Measurements from ENCODE around the gene CDH24.

The CDH24 gene

DNA sequence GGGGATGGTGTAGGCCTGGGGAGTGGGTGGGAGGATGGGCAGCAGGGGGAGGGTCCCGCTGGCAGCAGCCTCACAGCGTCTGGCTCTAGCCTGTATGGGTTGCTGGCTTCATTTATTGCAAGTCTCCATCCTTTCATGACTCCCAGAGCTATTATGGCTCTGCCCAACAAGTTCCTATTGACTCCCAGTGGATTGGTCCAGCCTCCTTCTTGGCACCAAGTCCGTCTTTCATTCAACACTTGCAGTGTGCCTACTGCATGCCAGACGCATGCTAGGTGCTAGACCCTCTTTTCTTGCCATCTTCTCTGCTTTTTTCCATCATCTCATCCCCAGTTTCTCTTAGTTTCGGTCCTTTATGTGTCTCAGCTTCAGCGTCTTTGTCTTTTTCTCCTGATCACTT, 14.2 kb downstream of the CDH24 start:
- DNase-seq, result no peak

DNA sequence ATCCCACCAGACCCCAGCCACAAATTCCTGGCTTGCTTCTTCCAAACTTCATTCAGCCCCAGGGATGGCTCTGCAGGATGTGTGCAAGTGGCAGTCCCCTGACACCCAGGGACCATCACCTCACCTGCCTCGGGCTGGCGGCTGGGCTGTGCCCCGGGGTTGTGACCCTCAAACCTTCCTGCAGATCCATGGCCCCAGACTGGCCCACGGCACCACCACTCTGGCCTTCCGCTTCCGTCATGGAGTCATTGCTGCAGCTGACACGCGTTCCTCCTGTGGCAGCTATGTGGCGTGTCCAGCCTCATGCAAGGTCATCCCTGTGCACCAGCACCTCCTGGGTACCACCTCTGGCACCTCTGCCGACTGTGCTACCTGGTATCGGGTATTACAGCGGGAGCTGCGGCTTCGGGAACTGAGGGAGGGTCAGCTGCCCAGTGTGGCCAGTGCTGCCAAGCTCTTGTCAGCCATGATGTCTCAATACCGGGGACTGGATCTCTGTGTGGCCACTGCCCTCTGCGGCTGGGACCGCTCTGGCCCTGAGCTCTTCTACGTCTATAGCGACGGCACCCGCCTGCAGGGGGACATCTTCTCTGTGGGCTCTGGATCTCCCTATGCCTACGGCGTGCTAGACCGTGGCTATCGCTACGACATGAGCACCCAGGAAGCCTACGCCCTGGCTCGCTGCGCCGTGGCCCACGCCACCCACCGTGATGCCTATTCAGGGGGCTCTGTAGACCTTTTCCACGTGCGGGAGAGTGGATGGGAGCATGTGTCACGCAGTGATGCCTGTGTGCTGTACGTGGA, 15.0 kb downstream of the CDH24 start, which contains the start of gene PSMB11:
Gene PSMB11 (plus strand): TSS at position 51 of the 804 bp plus-strand sequence. CDS start 14 bp downstream, at position 65.
- no peak for DNase-seq

DNA sequence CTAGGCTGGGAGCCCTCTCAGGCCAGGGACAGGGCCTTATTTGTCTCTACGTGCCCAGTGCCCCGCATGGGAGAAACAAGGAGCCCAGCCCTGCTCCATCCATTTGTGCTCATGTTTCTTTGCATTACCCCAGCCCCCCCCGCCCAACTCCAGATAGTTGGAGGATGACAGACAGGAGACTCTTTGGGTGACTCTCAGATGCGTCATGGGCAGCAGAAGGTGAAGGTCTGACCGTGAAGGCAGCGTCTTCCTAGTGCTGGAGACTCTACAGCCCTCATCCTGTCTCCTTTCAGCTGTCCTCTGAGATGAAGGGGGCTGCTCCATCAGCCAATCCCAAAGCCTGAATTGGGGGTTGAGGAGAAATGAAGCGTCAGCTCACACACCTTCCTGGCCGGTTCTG, 15.6 kb downstream of the CDH24 start:
- no peak for DNase-seq

DNA sequence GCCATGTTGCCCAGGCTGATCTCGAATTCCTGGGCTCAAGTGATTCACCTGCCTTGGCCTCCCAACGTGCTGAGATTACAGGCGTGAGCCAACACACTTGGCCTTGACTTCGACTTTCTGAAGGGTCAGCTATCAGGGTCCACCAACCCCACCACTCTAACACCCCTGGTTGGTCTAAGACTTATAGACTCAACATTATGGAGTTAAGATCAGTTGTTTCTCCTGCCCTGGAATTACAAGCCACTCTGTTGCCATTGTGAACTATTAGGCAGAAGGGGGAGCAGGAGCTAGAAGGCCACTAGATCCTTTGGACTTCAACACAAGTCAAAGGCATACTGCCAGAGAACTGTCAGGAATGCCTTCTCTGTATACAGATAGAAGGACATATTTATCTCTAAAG, 17.2 kb downstream of the CDH24 start:
- no peak for DNase-seq

DNA sequence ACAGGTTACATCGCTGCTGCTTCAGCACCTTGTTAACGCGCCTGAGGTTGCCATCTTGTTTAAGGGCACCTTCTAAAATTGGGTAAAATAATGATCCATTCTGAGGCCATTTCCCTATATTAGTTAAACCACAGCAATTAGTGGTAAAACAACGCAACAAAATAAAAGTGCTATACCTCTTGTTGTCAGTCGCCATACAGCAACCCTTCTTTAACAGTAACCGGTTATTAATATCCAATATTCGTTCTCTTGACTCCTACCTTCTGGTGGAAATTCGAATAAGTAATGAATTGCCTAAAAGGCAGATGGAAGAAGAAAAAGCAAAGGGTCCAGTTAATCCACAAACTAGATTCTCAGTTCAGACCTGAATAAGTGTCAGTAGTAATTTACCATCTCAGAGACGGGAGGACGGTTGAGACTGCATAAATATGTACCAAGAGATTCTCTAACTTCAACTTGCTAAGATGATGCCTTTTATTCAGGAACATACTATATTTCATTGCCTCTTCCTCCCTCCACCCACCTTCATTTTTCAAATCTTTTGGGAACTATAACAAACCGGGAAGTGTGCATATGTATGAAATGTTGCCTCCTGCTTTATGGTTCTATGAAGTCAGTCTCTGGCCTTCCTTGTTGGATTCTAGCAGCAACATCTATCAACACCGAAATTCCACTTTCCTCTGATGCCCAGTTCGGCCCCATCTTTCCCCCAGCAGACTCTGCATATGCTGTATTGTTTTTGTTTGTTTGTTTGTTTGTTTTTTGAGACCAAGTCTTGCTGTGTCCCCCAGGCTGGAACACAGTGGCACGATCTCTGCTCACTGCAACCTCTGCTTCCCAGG, 21.8 kb downstream of the CDH24 start:
- no peak for DNase-seq

DNA sequence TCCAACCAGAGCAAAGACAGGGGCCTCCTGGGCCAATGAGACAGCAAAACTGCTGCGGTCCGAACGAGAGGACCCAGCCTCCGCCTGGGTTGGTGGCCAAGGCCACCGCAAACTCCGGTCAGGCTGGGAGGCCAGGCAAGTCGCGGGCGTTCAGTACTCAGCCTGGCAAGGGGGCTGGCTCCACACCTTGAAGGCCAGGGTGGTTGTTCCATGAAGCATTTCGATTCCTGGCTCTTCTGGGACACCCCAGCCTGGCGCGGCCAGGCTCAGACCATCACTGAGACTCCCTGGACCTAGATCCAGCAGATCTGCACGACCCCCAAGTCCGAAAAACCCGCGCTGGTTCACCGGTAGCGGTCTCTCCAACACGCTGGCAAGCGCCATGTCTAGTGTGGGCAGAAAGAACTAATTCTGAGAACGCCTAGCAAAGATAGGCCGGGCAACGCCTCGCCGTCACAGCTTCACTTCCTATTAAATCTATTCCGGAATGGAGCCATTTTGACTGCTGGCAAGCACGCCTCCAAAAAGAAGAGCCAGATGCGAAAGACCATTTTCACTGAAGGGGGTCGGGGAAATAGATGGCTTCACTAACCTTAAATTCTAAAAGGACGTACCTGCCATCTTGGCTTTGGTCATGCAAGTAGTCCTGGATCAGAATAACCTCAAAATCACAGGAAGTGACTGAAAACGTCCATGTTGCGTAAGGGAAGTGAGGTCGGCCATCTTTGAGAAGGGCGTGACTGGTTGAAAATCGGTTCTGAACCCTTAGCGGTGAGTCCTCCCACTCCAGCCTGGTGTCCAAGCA, 22.6 kb downstream of the CDH24 start, which contains the start of gene PSMB5:
Gene PSMB5 (minus strand): TSS at position 403 of the 805 bp plus-strand sequence. CDS start 19 bp downstream, at position 384.
- no peak for DNase-seq

DNA sequence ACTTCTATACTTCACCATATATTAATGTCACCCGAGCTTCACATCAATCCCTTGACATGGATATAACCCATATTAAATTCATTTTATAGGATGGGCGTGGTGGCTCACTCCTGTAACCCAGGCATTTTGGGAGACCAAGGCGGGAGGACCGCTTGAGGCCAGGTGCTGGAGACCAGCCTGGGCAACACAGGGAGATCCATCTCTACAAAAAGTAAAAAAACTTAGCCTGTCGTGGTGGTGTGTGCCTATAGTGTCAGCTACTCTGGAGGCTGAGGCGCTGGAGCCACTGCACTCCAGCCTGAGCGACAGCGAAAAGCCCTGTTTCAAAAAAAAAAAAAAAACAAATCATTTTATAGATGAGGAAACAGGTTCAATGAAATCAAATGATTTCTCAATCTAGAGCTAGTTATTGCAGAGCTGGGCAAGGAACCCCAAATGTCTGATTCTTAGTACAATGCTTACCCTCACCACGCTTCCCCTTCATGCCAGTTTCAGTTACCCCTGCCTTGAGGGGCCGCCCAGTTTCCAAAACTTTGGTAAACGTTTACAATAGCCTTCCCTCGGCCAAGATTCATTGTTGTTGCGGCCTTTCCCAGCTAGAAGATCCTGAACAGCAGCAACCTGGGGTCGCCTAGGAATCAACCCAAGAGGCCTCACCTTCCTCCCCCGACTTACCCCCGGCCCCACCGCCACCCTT, 23.4 kb downstream of the CDH24 start:
- no peak for DNase-seq

DNA sequence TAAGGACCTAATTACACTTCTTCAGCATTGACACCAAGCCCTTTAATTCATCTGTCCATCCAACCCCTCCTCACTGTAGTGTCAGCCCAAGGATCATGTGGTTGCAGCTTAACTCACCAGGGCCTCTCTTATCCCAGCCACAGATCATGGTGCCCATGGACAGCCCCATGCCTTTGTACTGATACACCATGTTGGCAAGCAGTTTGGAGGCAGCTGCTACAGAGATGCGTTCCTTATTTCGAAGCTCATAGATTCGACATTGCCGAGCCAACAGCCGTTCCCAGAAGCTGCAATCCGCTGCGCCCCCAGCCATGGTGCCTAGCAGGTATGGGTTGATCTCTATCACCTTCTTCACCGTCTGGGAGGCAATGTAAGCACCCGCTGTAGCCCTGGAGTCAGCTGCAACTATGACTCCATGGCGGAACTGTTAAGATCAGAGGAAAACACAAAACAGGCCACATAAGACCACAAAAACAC, 24.0 kb downstream of the CDH24 start:
- no peak for DNase-seq

DNA sequence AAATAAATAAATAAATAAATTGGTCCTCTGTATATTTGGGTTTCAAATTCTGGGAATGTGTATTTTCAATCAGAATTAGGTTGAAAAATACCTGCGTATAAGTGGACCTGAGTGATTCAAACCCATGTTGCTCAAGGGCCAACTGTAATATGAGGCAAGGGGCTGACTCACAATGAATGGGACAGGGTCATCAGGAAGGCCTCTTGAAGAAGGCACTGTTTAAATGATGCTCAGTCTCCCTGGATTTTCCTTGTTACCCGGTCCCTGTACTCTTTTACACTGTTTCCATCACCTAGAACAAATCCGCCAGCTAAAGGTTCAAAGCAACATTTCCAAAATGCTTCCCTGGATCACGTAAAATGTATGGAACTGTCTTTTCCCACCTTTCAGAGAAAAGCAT, 26.4 kb downstream of the CDH24 start:
- no peak for DNase-seq

DNA sequence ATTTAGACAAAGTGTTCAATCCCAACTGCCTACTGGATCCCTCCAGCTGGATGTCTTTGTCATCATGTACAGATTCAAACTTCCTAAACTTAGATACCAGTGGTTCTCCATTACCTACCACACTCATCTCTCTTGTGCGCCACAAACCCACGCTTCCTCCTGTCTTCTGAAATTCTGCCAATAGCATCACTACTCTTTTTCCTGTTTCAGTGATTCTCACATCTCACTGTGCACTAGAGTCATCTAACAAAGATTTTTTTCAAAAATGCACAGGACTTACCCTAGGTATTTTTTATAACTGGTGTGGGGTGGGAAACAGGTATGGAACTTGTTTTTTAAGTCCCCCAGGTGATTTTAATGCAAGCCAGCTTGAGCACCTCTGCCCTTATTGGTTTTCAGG, 28.5 kb downstream of the CDH24 start:
- DNase-seq, result no peak

DNA sequence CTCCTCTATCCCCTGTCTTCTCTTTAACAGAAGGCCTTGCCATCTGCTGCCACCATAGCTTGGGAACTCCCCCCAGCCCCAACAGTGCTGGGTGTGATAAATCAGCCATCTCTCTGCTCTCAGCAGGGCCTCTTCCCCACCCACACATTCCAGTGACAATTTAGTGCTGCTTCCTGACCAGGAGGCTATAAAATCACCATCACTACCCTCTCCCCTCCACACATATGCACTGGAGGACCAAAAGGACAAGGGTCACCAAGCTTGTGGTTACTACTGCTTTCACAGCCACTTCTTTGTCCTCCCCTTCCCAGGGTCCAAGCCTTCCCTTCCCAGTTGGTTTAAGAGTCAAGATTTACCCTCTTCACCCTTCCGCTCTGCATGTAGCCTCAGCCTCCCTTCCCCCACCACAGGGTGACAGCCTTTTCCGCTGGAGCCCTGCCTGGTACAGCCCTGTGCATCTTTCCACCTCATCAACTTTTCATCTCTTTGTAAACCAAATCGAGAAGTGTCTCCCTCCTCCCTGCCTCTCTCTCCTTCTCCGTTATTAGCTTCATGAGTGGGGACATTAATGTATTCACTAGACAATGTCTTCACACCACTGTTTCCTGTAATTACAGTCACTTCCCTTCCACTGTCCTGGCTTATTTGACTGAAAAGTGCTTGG, 32.0 kb downstream of the CDH24 start:
- DNase-seq, result no peak

DNA sequence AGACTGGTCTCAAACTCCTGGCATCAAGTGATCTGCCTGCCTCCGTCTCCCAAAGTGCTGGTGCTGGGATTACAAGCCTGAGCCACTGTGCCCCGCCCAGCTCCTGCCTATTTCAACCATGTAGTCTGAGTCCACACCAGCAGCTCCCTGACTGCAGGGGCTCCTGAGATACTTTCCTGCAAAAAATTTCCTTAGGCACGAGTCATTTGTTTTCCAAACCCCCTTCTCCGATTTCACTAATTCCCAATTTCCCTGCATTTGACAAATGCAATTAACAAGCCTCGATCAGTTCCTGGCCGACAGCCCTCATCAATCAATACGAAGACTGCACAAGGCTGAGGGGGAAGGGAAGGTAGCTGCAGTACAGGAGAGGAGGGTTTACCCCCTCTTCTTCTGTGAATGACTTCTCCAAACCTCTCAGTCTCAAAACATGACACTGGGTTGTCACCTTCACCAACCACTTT, 32.7 kb downstream of the CDH24 start:
- no peak for DNase-seq

DNA sequence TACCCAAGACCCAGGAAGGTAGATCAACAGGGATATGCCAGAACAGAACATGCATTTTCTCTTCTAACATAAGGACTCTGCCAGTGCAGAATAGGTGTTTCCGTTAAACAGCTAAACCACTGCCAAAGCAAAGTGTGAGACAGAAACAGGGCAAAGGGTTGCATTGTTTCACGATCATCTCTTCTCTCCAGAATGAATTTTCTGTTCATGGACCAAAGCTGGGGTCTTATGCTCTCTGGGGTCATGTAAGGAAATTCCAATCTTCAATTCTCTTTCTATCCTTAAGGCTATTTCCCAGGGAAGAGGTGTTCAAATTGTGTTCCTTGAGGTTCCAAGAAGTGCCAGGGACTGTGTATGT, 33.5 kb downstream of the CDH24 start:
- no peak for DNase-seq

DNA sequence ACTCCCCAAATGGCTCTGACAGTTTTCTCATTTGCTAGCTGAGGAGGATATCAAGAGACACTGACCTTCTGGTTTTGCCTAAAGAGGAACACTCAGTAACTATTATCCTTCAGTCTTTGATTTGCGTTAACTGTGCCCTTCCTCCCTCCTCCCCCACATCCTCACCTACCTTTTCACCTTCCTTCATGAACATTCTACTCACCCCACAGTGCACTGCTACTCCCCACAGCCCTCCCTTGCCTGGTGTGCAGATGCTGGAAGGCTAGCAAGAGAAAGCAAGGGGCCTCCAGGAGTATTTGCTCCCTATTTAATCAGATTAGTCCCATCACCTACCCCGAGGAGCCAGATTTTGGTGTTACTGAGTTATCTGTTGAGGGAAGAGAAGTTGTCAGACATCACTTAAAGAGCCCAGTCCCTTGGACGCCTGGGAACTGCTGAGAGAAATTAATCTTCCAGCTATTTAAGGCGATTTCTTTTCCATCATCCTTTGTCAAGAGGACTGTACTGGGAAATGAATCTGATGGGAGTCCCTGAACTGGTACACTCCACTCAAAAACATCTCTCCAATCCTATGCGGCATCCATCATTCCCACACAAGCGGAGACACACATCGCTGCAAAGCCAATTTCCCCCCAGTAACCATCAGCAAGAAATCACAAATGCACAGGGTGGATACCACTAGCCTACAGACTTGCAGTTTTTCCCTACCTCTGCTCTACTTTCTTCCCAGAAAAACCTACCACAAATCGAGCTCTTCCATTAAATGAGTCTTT, 34.1 kb downstream of the CDH24 start:
- DNase-seq, result no peak

DNA sequence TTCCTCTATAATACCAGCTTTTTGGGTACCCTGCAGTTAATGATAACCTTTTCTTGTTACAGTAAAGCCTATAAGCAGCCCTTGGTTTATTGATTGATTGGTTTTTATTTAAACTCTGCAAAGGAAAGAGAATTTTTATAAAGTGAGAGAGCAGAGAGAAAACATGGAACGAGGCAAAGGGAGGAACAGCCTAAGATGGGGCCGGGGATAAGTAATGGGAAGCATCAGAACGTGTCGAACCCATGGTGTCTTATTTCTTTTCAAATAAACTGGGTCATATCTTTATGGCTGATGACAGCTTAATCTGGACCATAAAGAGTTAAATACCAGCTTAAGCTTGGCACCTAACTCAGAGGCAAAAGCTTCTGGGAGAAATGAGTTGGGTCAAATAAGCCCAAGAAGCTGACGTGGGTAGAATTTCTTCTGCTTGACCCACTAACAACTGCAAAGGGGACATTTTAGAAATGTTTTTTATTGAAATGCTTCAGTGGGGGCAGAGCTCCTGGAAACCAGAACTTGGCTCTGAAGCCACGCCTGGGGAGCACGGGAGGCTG, 35.4 kb downstream of the CDH24 start:
- no peak for DNase-seq

DNA sequence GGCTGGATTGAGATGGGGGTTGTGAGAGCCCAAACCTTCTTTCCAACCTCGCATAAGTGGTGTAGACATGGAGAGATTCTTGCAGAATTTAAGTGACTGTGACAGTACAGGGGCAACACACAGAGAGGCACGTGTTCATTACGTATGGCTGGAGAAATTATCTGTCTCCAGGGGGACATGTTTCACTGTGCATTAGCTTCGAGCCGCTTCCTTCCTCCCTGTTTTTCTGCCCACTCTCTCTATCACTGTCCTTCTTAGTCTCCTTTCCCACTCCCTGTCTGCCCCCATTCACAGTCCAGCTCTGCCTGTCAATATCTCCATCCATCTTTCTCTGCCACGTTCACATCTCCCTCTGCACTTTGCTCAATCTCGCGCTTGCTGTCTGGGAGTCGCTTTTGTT, 35.9 kb downstream of the CDH24 start:
- no peak for DNase-seq

DNA sequence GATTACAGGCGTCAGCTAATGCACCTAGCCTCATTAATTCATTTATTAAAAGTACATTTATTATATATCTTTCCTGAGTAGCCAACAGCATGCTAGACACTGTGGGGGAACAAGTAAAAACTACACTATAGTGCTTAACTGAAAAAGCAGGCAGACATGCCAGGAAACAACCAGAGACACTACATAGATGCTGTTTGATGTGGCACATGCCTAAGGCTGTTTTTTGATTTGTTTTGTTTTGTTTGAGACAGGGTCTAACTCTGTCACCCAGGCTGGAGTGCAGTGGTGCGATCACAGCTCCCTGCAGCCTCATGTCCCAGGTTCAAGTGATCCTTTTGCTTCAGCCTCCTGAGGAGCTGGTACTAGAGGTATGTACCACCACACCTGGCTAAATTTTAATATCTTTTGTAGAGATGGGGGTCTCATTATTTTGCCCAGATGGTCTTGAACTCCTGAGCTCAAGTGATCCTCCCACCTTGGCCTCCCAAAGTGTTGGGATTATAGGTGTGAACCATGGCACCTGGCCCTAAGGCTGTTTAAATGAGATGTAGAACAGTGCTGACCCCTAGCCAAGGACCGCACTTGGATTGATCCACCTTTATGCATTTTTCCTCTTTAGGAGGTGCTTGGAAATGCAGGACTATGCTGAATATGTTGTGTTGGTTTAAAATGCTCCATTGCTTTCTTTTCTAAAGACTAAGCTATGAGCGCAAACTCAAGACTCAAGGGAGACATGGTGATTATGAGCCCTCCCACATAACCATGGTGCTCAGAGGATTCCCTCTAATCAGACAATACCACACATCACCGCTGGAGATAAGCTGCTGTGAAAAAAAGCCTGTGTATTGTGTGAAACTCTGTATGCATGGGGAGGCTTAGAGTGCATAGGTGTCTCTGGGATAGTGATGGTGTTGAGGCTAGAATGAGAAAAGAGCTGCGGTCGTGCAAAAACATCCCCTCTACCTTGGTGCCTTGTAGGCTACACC, 36.9 kb downstream of the CDH24 start:
- no peak for DNase-seq

DNA sequence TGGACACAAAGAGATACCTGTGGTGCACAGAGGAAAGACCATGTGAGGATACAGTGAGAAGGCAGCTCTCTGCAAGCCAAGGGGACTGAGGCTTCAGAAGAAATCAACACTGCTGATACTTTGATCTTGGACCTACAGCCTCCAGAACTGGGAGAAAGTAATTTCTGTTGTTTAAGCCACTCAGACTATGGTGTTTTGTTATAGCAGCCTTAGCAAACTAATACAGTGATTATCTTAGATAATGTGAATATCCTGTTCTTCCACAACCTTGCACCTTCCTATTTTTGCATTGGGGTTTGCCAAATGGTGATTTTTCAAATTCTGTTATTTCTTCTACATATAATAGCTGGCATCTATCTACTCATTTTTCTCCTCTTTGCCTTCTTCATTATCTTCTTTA, 39.2 kb downstream of the CDH24 start:
- no peak for DNase-seq

DNA sequence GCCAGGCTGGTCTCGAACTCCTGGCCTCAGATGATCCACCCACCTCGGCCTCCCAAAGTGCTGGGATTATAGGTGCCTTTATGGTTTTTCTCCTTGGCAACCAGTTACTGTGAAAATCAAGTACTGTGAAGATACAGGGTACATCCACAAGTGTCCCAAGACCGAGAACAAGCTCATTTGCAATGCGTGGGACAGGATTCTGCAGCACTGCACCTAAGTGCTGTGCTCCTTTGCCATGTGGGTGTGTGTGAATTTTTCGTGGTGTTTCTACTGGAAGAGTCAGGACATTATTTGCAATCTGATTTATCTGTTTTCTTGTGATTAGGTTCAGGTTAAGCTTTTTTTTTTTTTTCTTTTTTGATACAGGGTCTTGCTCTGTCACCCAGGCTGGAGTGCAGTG, 40.2 kb downstream of the CDH24 start:
- no peak for DNase-seq
